Measurements from ENCODE around the gene KRTAP12-3. TPM values are rescaled to one million over a fixed set of nuclear protein-coding genes. Genes with fewer than 3 reads are reported as not detected.

KRTAP12-3 gene
- total and polyA plus RNA-seq, 11 donors = not detected

GRCh38 chr21:44614961-44615391, 42.8 kb upstream of the KRTAP12-3 start:
- 87 to 94% (median 89%) methylated on average over 26 to 28 of the region's 28 CpGs for WGBS, 4 donors
- TF ChIP-seq, protein P1, sequence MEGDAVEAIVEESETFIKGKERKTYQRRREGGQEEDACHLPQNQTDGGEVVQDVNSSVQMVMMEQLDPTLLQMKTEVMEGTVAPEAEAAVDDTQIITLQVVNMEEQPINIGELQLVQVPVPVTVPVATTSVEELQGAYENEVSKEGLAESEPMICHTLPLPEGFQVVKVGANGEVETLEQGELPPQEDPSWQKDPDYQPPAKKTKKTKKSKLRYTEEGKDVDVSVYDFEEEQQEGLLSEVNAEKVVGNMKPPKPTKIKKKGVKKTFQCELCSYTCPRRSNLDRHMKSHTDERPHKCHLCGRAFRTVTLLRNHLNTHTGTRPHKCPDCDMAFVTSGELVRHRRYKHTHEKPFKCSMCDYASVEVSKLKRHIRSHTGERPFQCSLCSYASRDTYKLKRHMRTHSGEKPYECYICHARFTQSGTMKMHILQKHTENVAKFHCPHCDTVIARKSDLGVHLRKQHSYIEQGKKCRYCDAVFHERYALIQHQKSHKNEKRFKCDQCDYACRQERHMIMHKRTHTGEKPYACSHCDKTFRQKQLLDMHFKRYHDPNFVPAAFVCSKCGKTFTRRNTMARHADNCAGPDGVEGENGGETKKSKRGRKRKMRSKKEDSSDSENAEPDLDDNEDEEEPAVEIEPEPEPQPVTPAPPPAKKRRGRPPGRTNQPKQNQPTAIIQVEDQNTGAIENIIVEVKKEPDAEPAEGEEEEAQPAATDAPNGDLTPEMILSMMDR (IDR thresholded peaks at IDR 0.05) = no peak
- TF ChIP-seq POLR2A (IDR thresholded peaks at IDR 0.05) = no peak
- Histone ChIP-seq H3K9me3 (peaks cover 0 to 27% (median 2%) of the 10 kb centered on the region in 12 donors), H3K4me3 (no peak overlapping the region), H3K27me3 (peaks cover 0 to 5% (median 0%) of the 10 kb centered on the region in 9 donors), H3K4me1 (peaks cover 0 to 8% (median 0%) of the 10 kb centered on the region in 12 donors), H3K27ac (no peak overlapping the region), H3K36me3 (no peaks in the 10 kb centered on the region)
- DNase-seq (peak in 1 of 5 donors; percentile 50), ATAC-seq (no peak)
- intact Hi-C loops (cut with DNase I) = loop anchor here in 1 of 10 donors (5.0 kb wide), 1 partner anchor 177 kb away; no protein-coding TSS in a partner anchor

DNA sequence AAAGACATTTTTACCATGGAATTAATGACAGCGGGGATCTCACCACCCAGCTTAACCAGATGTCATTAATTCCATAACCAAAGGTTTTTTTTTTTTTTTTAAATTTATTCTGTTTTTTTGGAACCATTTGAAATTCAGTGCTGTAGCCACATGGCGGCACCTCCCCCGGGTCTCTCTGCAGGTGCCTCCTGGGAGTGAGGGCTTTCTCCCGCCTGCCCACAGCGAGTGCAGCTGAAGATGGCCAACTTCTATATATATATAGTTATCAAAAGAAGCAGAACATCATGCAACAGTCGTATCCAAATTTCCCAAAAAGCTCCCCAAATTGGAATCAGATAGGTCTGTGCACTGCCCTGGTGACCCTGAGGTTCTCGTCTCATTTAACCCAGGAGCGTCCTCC, 42.3 kb upstream of the KRTAP12-3 start:
- ATAC-seq = no peak
- H3K36me3 ChIP-seq = no peaks in the 10 kb centered on the region
- peaks cover 0 to 5% (median 0%) of the 10 kb centered on the region in 9 donors for H3K27me3 ChIP-seq
- 73 to 80% (median 74%) methylated on average over 8 of the region's 8 CpGs for WGBS, 4 donors
- peaks cover 0 to 8% (median 0%) of the 10 kb centered on the region in 12 donors for H3K4me1 ChIP-seq
- no peak overlapping the region for H3K4me3 ChIP-seq
- DNase-seq = no peak
- H3K27ac ChIP-seq = no peak overlapping the region
- TF ChIP-seq, protein P1 (IDR thresholded peaks at IDR 0.05) = no peak
- TF ChIP-seq POLR2A (IDR thresholded peaks at IDR 0.05) = no peak
- intact Hi-C loops (cut with DNase I) = loop anchor here in 1 of 10 donors (5.0 kb wide), 1 partner anchor 177 kb away; no protein-coding TSS in a partner anchor
- peaks cover 0 to 27% (median 2%) of the 10 kb centered on the region in 12 donors for H3K9me3 ChIP-seq

DNA sequence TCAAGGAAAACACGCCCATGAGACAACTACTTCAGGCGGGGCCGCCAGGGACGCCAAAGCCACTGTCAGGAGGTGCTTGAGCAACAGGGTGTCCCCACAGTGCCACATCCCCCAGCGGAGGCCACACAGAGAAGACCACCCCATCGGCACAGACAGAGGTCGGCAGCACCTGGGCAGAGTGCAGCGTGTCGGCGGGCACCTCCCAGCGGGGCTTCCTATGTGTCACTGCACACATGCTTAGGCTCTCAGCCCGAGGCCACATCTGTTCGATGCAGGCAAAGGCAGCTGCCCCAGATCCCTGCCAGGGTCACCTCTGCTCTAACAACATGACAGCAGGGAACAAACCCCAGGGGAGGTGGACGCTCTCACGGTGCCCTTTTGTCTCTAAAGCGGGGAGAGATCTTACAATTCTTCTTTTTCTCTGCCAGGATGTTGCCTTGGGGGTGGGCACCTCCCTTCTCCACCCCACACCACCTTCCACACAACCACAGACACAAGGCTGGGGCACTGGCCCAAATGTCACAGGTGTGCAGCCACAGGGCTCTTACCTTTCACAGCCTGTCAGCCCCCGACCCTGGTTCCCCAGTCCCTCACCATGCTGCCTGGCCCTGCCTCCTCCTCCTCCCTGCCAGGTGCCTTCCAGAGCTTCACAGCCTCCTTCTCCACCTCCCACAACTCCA, 41.7 kb upstream of the KRTAP12-3 start:
- peaks cover 0 to 8% (median 0%) of the 10 kb centered on the region in 12 donors for H3K4me1 ChIP-seq
- H3K4me3 ChIP-seq = no peak overlapping the region
- H3K9me3 ChIP-seq = peaks cover 0 to 22% (median 2%) of the 10 kb centered on the region in 12 donors
- TF ChIP-seq, protein P1 (IDR thresholded peaks at IDR 0.05) = no peak
- TF ChIP-seq POLR2A (IDR thresholded peaks at IDR 0.05) = no peak
- ATAC-seq = no peak
- no peak for DNase-seq
- no peaks in the 10 kb centered on the region for H3K36me3 ChIP-seq
- WGBS, 4 donors = 71 to 85% (median 77%) methylated on average over 16 to 17 of the region's 17 CpGs
- no peak overlapping the region for H3K27ac ChIP-seq
- H3K27me3 ChIP-seq = peaks cover 0 to 5% (median 0%) of the 10 kb centered on the region in 9 donors
- intact Hi-C loops (cut with DNase I) = loop anchor here in 1 of 10 donors (5.0 kb wide), 1 partner anchor 176 kb away; no protein-coding TSS in a partner anchor

DNA sequence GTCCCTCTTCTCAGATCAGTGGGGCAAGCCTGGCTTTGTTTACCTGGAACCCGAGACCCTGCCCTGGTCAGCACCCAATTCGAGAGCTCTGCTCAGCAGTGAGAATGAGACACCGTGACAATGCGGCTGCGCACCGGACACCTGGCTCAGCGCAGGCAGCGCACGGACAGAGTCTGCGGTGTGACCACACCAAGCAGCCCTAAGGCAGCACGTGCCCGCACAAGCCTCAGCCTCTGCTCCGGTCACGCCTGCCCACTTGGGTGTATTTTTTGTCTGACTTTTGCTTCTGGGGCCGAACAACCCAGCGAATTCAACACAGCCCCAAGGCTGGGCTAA, 41.2 kb upstream of the KRTAP12-3 start:
- H3K36me3 ChIP-seq = no peaks in the 10 kb centered on the region
- peaks cover 0 to 5% (median 0%) of the 10 kb centered on the region in 9 donors for H3K27me3 ChIP-seq
- ATAC-seq (no peak), DNase-seq (no peak)
- H3K4me3 ChIP-seq = no peak overlapping the region
- TF ChIP-seq, protein P1 (IDR thresholded peaks at IDR 0.05) = no peak
- no peak for TF ChIP-seq POLR2A (IDR thresholded peaks at IDR 0.05)
- WGBS, 4 donors = 82 to 85% (median 83%) methylated on average over 16 of the region's 16 CpGs
- intact Hi-C loops (cut with DNase I) = loop anchor here in 1 of 10 donors (5.0 kb wide), 1 partner anchor 176 kb away; no protein-coding TSS in a partner anchor
- H3K27ac ChIP-seq = no peak overlapping the region
- peaks cover 0 to 17% (median 2%) of the 10 kb centered on the region in 12 donors for H3K9me3 ChIP-seq
- H3K4me1 ChIP-seq = peaks cover 0 to 8% (median 0%) of the 10 kb centered on the region in 12 donors

All from heart left ventricle (tissue), 16 donors.